Tibial nerve (tissue), 4 donors: ENCODE data around the gene SCGN.

ENCODE experiments used
- EP300 ChIP-seq, 2 donors: sonication (generic); formaldehyde crosslinking; IDR thresholded peaks; one replicate each; pipeline ENCODE4 v1.6.1; 2017; ENCODE audit warnings: antibody characterized with exemption in 2 of 2, mild to moderate bottlenecking in 1 of 2
- POLR2A ChIP-seq, 2 donors: fragments of 450-650 bp; IDR thresholded peaks; one replicate each; pipeline ENCODE4 v1.6.1; 2017; ENCODE audit warnings: antibody characterized with exemption in 2 of 2, mild to moderate bottlenecking in 2 of 2, moderate library complexity in 2 of 2
- TF ChIP-seq, protein P1 (sequence below), 5 experiments: fragments of 200-600 bp in 3 of 5; fragments of 450-650 bp in 2 of 5; sonication (generic) in 3 of 5; IDR thresholded peaks; one replicate each; pipeline ENCODE4 v1.5.1; 2016 to 2019; ENCODE audit warnings: antibody characterized with exemption in 5 of 5, mild to moderate bottlenecking in 3 of 5, moderate library complexity in 2 of 5

DNA sequence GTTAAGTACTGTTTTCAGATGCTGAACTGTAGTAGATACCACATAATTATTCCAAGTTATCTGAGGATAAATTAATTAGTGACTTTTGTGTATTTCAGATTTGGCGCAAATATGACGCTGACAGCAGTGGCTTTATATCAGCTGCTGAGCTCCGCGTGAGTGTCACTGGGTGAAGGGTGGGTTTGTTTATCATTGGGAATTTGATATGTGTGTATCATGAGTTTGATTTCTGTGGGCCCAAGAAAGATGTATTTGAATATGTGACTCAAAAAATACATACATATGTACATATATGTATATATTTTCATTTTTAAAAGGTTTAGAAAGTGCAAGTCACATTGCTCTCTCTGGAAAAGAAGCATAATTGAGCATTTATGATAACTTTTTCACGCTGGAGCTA is 17.4 kb downstream of the SCGN start:
- TF ChIP-seq, protein P1, sequence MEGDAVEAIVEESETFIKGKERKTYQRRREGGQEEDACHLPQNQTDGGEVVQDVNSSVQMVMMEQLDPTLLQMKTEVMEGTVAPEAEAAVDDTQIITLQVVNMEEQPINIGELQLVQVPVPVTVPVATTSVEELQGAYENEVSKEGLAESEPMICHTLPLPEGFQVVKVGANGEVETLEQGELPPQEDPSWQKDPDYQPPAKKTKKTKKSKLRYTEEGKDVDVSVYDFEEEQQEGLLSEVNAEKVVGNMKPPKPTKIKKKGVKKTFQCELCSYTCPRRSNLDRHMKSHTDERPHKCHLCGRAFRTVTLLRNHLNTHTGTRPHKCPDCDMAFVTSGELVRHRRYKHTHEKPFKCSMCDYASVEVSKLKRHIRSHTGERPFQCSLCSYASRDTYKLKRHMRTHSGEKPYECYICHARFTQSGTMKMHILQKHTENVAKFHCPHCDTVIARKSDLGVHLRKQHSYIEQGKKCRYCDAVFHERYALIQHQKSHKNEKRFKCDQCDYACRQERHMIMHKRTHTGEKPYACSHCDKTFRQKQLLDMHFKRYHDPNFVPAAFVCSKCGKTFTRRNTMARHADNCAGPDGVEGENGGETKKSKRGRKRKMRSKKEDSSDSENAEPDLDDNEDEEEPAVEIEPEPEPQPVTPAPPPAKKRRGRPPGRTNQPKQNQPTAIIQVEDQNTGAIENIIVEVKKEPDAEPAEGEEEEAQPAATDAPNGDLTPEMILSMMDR (IDR thresholded peaks at IDR 0.05), result no peak
- TF ChIP-seq POLR2A (IDR thresholded peaks at IDR 0.05) (no peak), EP300 (IDR thresholded peaks at IDR 0.05) (no peak)
